NCI-H748 (cell line): ENCODE results near the gene NEU2.

Experiments
- DNase-seq: peaks from one replicate; lab custom pipeline; 2025; ENCODE audit not compliant: unreplicated experiment; lab: John Stamatoyannopoulos, UW

NEU2 gene

GRCh38 chr2:233075141-233075965, 42.9 kb downstream of the NEU2 start:
- no peak for DNase-seq

GRCh38 chr2:233075966-233076339, 43.5 kb downstream of the NEU2 start:
- DNase-seq = no peak

- no peak for DNase-seq
Measured at GRCh38 chr2:233076749-233077148, 44.3 kb downstream of the NEU2 start.

GRCh38 chr2:233079473-233079877, 47.0 kb downstream of the NEU2 start:
- DNase-seq = no peak

- DNase-seq = no peak
Measured at GRCh38 chr2:233079953-233080835, 47.7 kb downstream of the NEU2 start.

GRCh38 chr2:233080836-233081229, 48.4 kb downstream of the NEU2 start:
- no peak for DNase-seq

- no peak for DNase-seq
Measured at GRCh38 chr2:233081232-233081730, 48.8 kb downstream of the NEU2 start.

GRCh38 chr2:233081731-233082221, 49.3 kb downstream of the NEU2 start:
- no peak for DNase-seq

- no peak for DNase-seq
Measured at GRCh38 chr2:233082222-233082930, 49.9 kb downstream of the NEU2 start.

GRCh38 chr2:233082931-233083755, 50.7 kb downstream of the NEU2 start:
- DNase-seq = no peak

GRCh38 chr2:233083782-233084181, 51.3 kb downstream of the NEU2 start:
- no peak for DNase-seq

GRCh38 chr2:233084488-233084887, 52.0 kb downstream of the NEU2 start:
- no peak for DNase-seq
